IMR-90 (cell line): Measurements from ENCODE around the gene TACC2. TPM values are rescaled to one million over a fixed set of nuclear protein-coding genes. Genes with fewer than 3 reads are reported as not detected.
"Not testable (repeated sequence)": the region's sequence is repeated elsewhere in the genome, so short reads cannot be mapped to it uniquely, and the experiment has no call there.

Source experiments
- ATAC-seq: fragments of 200-7000 bp; cut with Tn5 transposase; 2 replicates; pipeline ENCODE4 v1.9.1; 2020; ENCODE audit warnings: low read depth, mild to moderate bottlenecking, moderate library complexity
- BruUV-seq: library from RNA; stranded (reverse); fragments of 400-500 nt; replicated peaks from 2 replicates; lab custom pipeline; 2021; lab: Mats Ljungman, UMichigan
- CTCF ChIA-PET: fragments of 300-600 bp; formaldehyde crosslinking; extraction: SDS; loops from one replicate; lab custom pipeline; 2021; ENCODE audit warnings: antibody characterized with exemption; lab: Yijun Ruan, JAX
- POLR2A ChIA-PET: fragments of 300-600 bp; sonication (Branson Sonifier 250); formaldehyde crosslinking; loops from one replicate; lab custom pipeline; 2022; ENCODE audit warnings: antibody characterized with exemption; ENCODE audit not compliant: unreplicated experiment; lab: Charles Lee
- DNase-seq: peaks from one replicate; pipeline ENCODE4 v3.0.0; 2013
- H2AFZ ChIP-seq: replicated peaks from 2 replicates; pipeline ENCODE3; 2013; ENCODE audit warnings: low read length, mild to moderate bottlenecking; ENCODE audit not compliant: poor library complexity
- H2AK5ac ChIP-seq: 2 replicates; pipeline ENCODE4 v1.6.1; 2013; ENCODE audit warnings: low read depth, low read length, inconsistent platforms
- H2AK9ac ChIP-seq: replicated peaks from 2 replicates; pipeline ENCODE3; 2013; ENCODE audit warnings: mild to moderate bottlenecking, low read depth, low read length, moderate library complexity; ENCODE audit not compliant: poor library complexity
- H2BK120ac ChIP-seq: 2 replicates; pipeline ENCODE4 v1.6.1; 2013; ENCODE audit warnings: low read depth, low read length, inconsistent platforms
- H2BK15ac ChIP-seq: 3 replicates; pipeline ENCODE4 v1.6.1; 2013; ENCODE audit warnings: low read depth, low read length, inconsistent platforms
- H2BK20ac ChIP-seq: 2 replicates; pipeline ENCODE4 v1.6.1; 2013; ENCODE audit warnings: low read depth, mild to moderate bottlenecking, inconsistent platforms, low read length, moderate library complexity
- H2BK5ac ChIP-seq: 2 replicates; pipeline ENCODE4 v1.6.1; 2013; ENCODE audit warnings: mild to moderate bottlenecking, low read depth, low read length, inconsistent platforms; ENCODE audit not compliant: poor library complexity, severe bottlenecking
- H3K14ac ChIP-seq: replicated peaks from 2 replicates; pipeline ENCODE4 v1.6.1; 2013; ENCODE audit warnings: low read depth, low read length, inconsistent platforms
- H3K18ac ChIP-seq: 2 replicates; pipeline ENCODE4 v1.6.1; 2013; ENCODE audit warnings: low read depth, low read length, control low read depth
- H3K23ac ChIP-seq: 2 replicates; pipeline ENCODE4 v1.6.1; 2013; ENCODE audit warnings: low read depth, low read length, inconsistent platforms
- H3K27ac ChIP-seq: 2 replicates; pipeline ENCODE4 v1.5.1; 2013; ENCODE audit warnings: mild to moderate bottlenecking, control low read depth, low read length; ENCODE audit not compliant: insufficient read depth
- H3K27me3 ChIP-seq: 2 replicates; pipeline ENCODE4 v1.6.1; 2013; ENCODE audit warnings: low read length; ENCODE audit not compliant: control insufficient read depth, insufficient read depth
- H3K36me3 ChIP-seq: 2 replicates; pipeline ENCODE4 v1.6.1; 2013; ENCODE audit warnings: low read length, mixed read lengths; ENCODE audit not compliant: control insufficient read depth, insufficient read depth
- H3K4ac ChIP-seq: 2 replicates; pipeline ENCODE4 v1.6.1; 2013; ENCODE audit warnings: low read depth, low read length, inconsistent platforms
- H3K4me1 ChIP-seq: 2 replicates; pipeline ENCODE4 v1.6.1; 2013; ENCODE audit warnings: low read length, mixed read lengths; ENCODE audit not compliant: control insufficient read depth, insufficient read depth
- H3K4me2 ChIP-seq: 2 replicates; pipeline ENCODE4 v1.6.1; 2013; ENCODE audit warnings: low read depth, mild to moderate bottlenecking, control low read depth, low read length, moderate library complexity
- H3K4me3 ChIP-seq: 2 replicates; pipeline ENCODE4 v1.5.1; 2013; ENCODE audit warnings: low read depth, mild to moderate bottlenecking, control low read depth, low read length, moderate library complexity; ENCODE audit not compliant: insufficient read depth
- H3K56ac ChIP-seq: 2 replicates; pipeline ENCODE4 v1.6.1; 2013; ENCODE audit warnings: low read length, inconsistent platforms; ENCODE audit not compliant: insufficient read depth; ENCODE audit errors: extremely low read depth
- H3K79me1 ChIP-seq, 2 experiments: 2 replicates each; pipeline ENCODE4 v1.6.1; 2013; ENCODE audit warnings: low read length in 2 of 2, inconsistent platforms in 1 of 2, low read depth in 1 of 2
- H3K9ac ChIP-seq: 2 replicates; pipeline ENCODE4 v1.6.1; 2013; ENCODE audit warnings: low read depth, low read length, control low read depth
- H3K9me1 ChIP-seq: 2 replicates; pipeline ENCODE4 v1.6.1; 2013; ENCODE audit warnings: low read length, inconsistent platforms; ENCODE audit not compliant: insufficient read depth
- H3K9me3 ChIP-seq: 2 replicates; pipeline ENCODE4 v1.6.1; 2013; ENCODE audit warnings: low read length; ENCODE audit not compliant: control insufficient read depth, insufficient read depth
- H4K20me1 ChIP-seq: 2 replicates; pipeline ENCODE4 v1.6.1; 2013; ENCODE audit warnings: low read length, inconsistent platforms; ENCODE audit not compliant: insufficient read depth
- H4K5ac ChIP-seq: 2 replicates; pipeline ENCODE4 v1.6.1; 2013; ENCODE audit warnings: mild to moderate bottlenecking, low read depth, low read length, control low read depth
- H4K8ac ChIP-seq, 2 experiments: 2 replicates each; pipeline ENCODE4 v1.6.1; 2013; ENCODE audit warnings: low read depth in 2 of 2, low read length in 2 of 2, control low read depth in 1 of 2, inconsistent platforms in 1 of 2
- H4K91ac ChIP-seq: 2 replicates; pipeline ENCODE4 v1.6.1; 2013; ENCODE audit warnings: low read depth, low read length, inconsistent platforms; ENCODE audit not compliant: insufficient read depth
- WGBS, 2 experiments: methylation state at CpG; one replicate each; pipeline versions ENCODE4 v1.1.5 to v1.1.7; 2013; ENCODE audit warnings: missing lambda C conversion rate in 2 of 2; ENCODE audit not compliant: insufficient read length in 1 of 2; ENCODE audit errors: extremely low coverage in 2 of 2; 5-methylcytosine and 5-hydroxymethylcytosine counted together
- dilution Hi-C: fragments of 300-500 bp; cut with HindIII; formaldehyde crosslinking; loops from one replicate; pipeline ENCODE4 v1.14.3; 2018; ENCODE audit warnings: low sequenced_read_pairs; ENCODE audit not compliant: unreplicated experiment
- in situ Hi-C: fragments of 300-500 bp; cut with MboI; formaldehyde crosslinking; loops from 3 replicates; pipeline ENCODE4 v1.14.3; 2019; ENCODE audit warnings: low sequenced_read_pairs, inconsistent platforms, mixed read lengths
- intact Hi-C: fragments of 100-400 bp; cut with micrococcal nuclease; formaldehyde crosslinking; loops from 2 replicates; pipeline ENCODE4 v1.10.0; 2022
- polyA plus RNA-seq, 3 experiments: library from polyadenylated mRNA; depleted of rRNA; stranded (reverse); fragments of >200 nt; gene quantifications; 2 replicates each; pipeline ENCODE4 v1.2.3, GENCODE V29; 2012; ENCODE audit warnings: low replicate concordance in 1 of 3
- total RNA-seq: library from RNA; depleted of rRNA; stranded (reverse); fragments of >200 nt; gene quantifications from 2 replicates; pipeline ENCODE4 v1.2.3, GENCODE V29; 2012

Gene TACC2
- total and polyA plus RNA-seq, 2 of the 4 experiments (the other 2 are of a cell fraction): 2.9 to 15.4 TPM

GRCh38 chr10:122066337-122066939 is 77.5 kb downstream of the TACC2 start:
- H3K27ac ChIP-seq, dilution Hi-C loops, H3K9me1 ChIP-seq, H4K91ac ChIP-seq, H2AFZ ChIP-seq, H2BK15ac ChIP-seq, H3K36me3 ChIP-seq, H4K8ac ChIP-seq, in situ Hi-C loops, H4K20me1 ChIP-seq, DNase-seq, H3K27me3 ChIP-seq, H3K4me2 ChIP-seq, H2AK9ac ChIP-seq, H2AK5ac ChIP-seq, H2BK120ac ChIP-seq, H3K9me3 ChIP-seq, H3K18ac ChIP-seq, H3K14ac ChIP-seq, CTCF ChIA-PET, H2BK5ac ChIP-seq, H3K9ac ChIP-seq, ATAC-seq, H3K79me1 ChIP-seq, BruUV-seq, H3K4me3 ChIP-seq, H4K5ac ChIP-seq, H3K4ac ChIP-seq, H3K56ac ChIP-seq, intact Hi-C loops, H3K23ac ChIP-seq, H3K4me1 ChIP-seq, H2BK20ac ChIP-seq: not testable (repeated sequence)
- WGBS, 2 experiments: 80% methylated on average over 2 of the region's 9 CpGs; no CpG with 5 or more reads in 1 of the 2 experiments
- POLR2A ChIA-PET: interaction anchor here (0.7 kb wide), 1 partner anchor 20 kb away, joined by 17 read pairs; no protein-coding TSS in a partner anchor
